Esophagus (tissue), 2 donors: ENCODE results near the gene NRCAM. TPM values are rescaled to one million over a fixed set of nuclear protein-coding genes. Genes with fewer than 3 reads are reported as not detected.

Source experiments
- H3K27ac ChIP-seq, 2 donors: one replicate each; pipeline ENCODE4 v1.5.1; 2013; ENCODE audit warnings: low read depth in 2 of 2, mild to moderate bottlenecking in 2 of 2, inconsistent platforms in 1 of 2, low read length in 1 of 2, moderate library complexity in 1 of 2
- H3K27me3 ChIP-seq, 2 donors: one replicate each; pipeline ENCODE4 v1.6.1; 2013; ENCODE audit warnings: low read length in 2 of 2, control low read depth in 1 of 2, mild to moderate bottlenecking in 1 of 2; ENCODE audit not compliant: insufficient read depth in 2 of 2, control insufficient read depth in 1 of 2
- H3K36me3 ChIP-seq, 2 donors: one replicate each; pipeline ENCODE4 v1.6.1; 2013; ENCODE audit warnings: low read length in 1 of 2; ENCODE audit not compliant: control insufficient read depth in 2 of 2, insufficient read depth in 2 of 2
- H3K4me1 ChIP-seq, 2 donors: one replicate each; pipeline ENCODE4 v1.6.1; 2013; ENCODE audit warnings: low read length in 1 of 2; ENCODE audit not compliant: control insufficient read depth in 2 of 2, insufficient read depth in 2 of 2
- H3K4me3 ChIP-seq, 2 donors: one replicate each; pipeline ENCODE4 v1.5.1; 2013; ENCODE audit warnings: low read length in 2 of 2, mild to moderate bottlenecking in 2 of 2, low read depth in 1 of 2, moderate library complexity in 1 of 2
- H3K9me3 ChIP-seq, 2 donors: one replicate each; pipeline ENCODE4 v1.6.1; 2013; ENCODE audit warnings: mild to moderate bottlenecking in 2 of 2, low read depth in 1 of 2, low read length in 1 of 2, moderate library complexity in 1 of 2; ENCODE audit not compliant: control insufficient read depth in 2 of 2, insufficient read depth in 1 of 2
- WGBS, 2 donors: extraction: QIAGEN DNeasy Blood & Tissue Kit; methylation state at CpG; one replicate each; pipeline ENCODE4 v1.1.7; 2013; 5-methylcytosine and 5-hydroxymethylcytosine counted together
- polyA plus RNA-seq, 2 donors: library from polyadenylated mRNA; stranded (reverse); fragments of 200-250 nt; gene quantifications; one replicate each; pipeline ENCODE4 v1.2.3, GENCODE V29; 2013
- donor health status: healthy with polysubstance abuse.
- donor health status: Bipolar disorder and iron deficiency.

NRCAM gene
- polyA plus RNA-seq, 2 donors = 0.35 to 0.96 TPM

DNA sequence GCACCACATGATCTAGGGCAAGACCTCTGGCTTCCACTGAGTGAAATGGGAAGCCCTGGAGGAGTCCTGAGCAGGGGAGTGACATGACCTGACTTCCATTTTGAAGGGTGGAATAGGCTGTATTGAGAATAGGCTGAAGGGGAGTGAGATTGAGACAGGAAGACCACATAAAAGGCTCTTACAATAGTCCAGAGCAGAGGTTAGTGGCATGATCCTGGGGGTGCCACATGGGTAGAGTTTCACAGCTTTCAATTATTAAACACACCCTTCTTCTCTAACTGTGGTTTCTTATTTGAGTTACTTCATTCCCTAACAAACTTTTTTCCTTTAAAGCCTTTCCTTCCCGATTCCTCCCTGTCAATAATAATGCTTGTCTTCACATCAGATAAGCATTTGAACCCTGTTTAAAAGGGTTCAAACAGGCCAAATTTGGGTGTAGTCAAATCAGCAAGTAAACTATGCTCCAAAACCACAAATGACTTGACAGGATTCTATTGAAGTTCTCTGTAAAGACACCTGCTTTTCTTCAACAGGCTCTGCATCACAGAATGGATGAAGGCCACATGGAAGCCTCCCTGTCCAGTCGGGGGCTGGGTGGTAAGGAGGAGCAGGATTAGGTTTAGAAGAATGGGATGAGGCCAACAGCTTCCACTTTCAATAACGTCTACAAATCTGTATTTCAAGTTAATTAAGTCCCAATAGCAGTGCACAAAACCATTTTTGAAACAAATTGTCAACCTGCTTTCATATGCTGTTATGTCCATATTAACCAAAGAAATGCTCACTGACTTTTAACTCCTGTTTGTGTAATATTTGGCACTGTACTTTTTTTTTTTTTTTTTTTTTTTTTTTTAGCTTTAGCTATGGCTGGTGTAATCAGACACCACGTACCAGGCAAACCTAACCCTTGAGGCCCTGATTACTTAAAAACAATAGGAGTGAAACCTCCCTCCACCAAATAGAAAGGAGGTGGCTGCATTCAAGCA lies 131.9 kb downstream of the NRCAM start:
- Histone ChIP-seq H3K27me3 (no peaks in the 10 kb centered on the region), H3K4me3 (no peak overlapping the region), H3K27ac (no peak overlapping the region), H3K4me1 (no peaks in the 10 kb centered on the region), H3K36me3 (no peaks in the 10 kb centered on the region), H3K9me3 (no peaks in the 10 kb centered on the region)
- 65% methylated on average over 4 of the region's 4 CpGs for WGBS, 2 donors

- Histone ChIP-seq H3K4me3 (no peak overlapping the region), H3K9me3 (no peaks in the 10 kb centered on the region), H3K27me3 (no peaks in the 10 kb centered on the region), H3K4me1 (no peaks in the 10 kb centered on the region), H3K36me3 (no peaks in the 10 kb centered on the region), H3K27ac (no peak overlapping the region)
- WGBS, 2 donors = 68 to 83% methylated on average over 4 of the region's 4 CpGs
Observed at GRCh38 chr7:108322925-108323832, 133.1 kb downstream of the NRCAM start.

- Histone ChIP-seq H3K9me3 (no peaks in the 10 kb centered on the region), H3K27me3 (no peaks in the 10 kb centered on the region), H3K4me3 (no peak overlapping the region), H3K4me1 (no peaks in the 10 kb centered on the region), H3K27ac (no peak overlapping the region), H3K36me3 (no peaks in the 10 kb centered on the region)
- WGBS, 2 donors = 50 to 54% methylated on average over 2 of the region's 2 CpGs
Observed at GRCh38 chr7:108322046-108322445, 134.2 kb downstream of the NRCAM start.

GRCh38 chr7:108321359-108321758 lies 134.9 kb downstream of the NRCAM start:
- WGBS, 2 donors = 82 to 88% methylated on average over 1 of the region's 1 CpG
- Histone ChIP-seq H3K4me1 (no peaks in the 10 kb centered on the region), H3K27ac (no peak overlapping the region)

DNA sequence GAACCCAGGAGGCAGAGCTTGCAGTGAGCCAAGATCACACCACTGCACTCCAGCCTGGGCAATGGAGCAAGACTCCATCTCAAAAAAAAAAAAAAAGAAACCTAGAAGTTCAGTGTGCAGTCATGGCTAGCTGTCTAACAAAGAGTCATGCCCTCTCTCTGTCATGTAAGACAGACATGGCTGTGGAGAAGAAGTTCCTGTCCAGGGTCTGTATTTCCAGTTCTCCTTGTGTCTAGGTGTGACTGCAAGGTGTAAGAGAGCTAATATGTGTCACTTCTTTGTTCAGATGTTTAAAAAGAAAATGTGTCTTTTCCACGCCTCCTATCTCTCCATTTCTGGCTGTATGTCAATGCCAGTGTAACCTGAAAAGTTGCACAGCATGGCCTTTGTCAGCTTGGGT lies 139.5 kb downstream of the NRCAM start:
- H3K27ac ChIP-seq = peak overlapping the region in 1 of 2 donors; percentile 56
- H3K27me3 ChIP-seq = no peaks in the 10 kb centered on the region
- 74 to 77% methylated on average over 1 of the region's 1 CpG for WGBS, 2 donors
- no peaks in the 10 kb centered on the region for H3K9me3 ChIP-seq
- H3K4me1 ChIP-seq = no peaks in the 10 kb centered on the region
- no peaks in the 10 kb centered on the region for H3K36me3 ChIP-seq
- no peak overlapping the region for H3K4me3 ChIP-seq

More at GRCh38 chr7:108321359-108321758, 134.9 kb downstream of the NRCAM start:
- Histone ChIP-seq H3K4me3 (no peak overlapping the region), H3K36me3 (no peaks in the 10 kb centered on the region), H3K9me3 (no peaks in the 10 kb centered on the region), H3K27me3 (no peaks in the 10 kb centered on the region)

DNA sequence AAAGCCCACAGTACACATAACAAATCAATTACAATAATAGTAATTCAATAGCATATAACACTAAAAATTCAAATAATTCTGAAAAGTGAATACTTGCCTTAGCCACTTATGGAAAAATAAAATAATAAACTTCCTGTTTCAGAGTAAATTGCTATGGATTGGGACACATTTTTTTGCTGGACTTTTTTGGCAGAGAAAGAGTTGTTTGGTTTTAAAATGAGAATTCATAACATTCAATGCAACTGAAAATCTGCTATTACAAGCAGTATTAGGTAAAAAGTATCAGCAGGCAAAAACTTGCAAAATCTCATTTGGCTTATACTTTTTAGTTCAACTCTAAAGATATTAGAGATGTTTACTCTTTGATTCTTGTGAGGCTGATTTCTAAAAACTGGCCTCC lies 141.7 kb downstream of the NRCAM start:
- H3K4me1 ChIP-seq = no peaks in the 10 kb centered on the region
- no peaks in the 10 kb centered on the region for H3K9me3 ChIP-seq

DNA sequence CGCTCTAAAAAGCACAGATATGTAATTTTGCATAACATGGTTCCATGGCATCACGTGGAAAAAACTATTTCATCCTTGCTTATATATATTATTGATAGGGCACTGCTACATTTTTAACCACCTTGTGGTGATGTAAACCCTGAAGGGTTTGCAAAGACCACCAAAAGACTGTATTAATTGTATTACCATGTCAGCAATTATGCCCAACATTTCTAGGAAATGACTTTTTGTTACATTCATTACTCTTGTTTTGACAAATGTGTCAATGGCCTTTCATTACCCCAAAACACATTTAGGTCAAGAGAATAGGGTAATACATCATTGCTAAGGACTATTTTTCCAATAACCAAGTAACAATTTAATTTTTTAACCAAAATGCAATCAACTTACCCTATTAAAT lies 142.2 kb downstream of the NRCAM start:
- Histone ChIP-seq H3K9me3 (no peaks in the 10 kb centered on the region), H3K27me3 (no peaks in the 10 kb centered on the region), H3K4me1 (no peaks in the 10 kb centered on the region), H3K4me3 (no peak overlapping the region), H3K36me3 (no peaks in the 10 kb centered on the region), H3K27ac (no peak overlapping the region)
- 90 to 92% methylated on average over 2 of the region's 2 CpGs for WGBS, 2 donors

More for the DNA sequence above, 141.7 kb downstream of the NRCAM start:
- no peaks in the 10 kb centered on the region for H3K27me3 ChIP-seq
- no peak overlapping the region for H3K27ac ChIP-seq
- no peak overlapping the region for H3K4me3 ChIP-seq
- H3K36me3 ChIP-seq = no peaks in the 10 kb centered on the region

- Histone ChIP-seq H3K4me3 (no peak overlapping the region), H3K9me3 (no peaks in the 10 kb centered on the region), H3K27me3 (no peaks in the 10 kb centered on the region), H3K4me1 (no peaks in the 10 kb centered on the region), H3K27ac (no peak overlapping the region), H3K36me3 (no peaks in the 10 kb centered on the region)
- WGBS, 2 donors = 48 to 51% methylated on average over 3 of the region's 3 CpGs
Observed at GRCh38 chr7:108313086-108313485, 143.2 kb downstream of the NRCAM start.

DNA sequence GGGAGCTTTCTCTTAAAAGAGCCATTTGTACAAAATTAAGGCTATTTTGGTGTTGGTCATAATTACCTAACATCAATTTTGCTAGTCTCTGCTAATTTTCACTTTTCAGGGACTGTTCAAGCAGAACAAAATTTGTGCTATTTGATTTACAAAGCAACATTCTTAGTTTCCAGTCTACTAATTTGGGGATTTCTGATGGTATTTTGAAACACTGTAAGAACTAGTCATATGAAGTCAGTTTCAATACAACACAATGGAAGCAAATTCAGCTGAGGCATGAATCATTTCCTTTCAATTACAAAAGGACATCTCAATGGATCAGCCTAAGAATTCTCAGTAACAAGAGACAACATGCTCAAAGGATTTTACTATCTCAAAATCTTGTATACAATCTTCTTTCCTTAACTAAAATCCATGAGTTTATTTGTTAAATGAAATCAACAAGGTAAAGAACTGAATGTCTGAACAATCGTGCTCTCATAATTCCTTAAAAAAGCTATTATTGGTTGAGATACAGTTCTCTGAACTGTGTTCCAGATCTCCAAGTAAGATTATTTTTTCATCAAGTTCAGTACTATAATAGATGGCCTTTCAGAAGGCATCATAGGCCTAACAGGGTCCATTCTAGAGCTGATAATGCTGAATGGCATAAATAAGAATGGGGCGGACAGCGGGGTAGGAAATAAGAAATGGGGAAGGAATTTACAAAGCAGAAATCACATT lies 144.6 kb downstream of the NRCAM start:
- Histone ChIP-seq H3K4me3 (no peak overlapping the region), H3K4me1 (peaks cover 0 to 2% of the 10 kb centered on the region in 2 donors), H3K36me3 (no peaks in the 10 kb centered on the region), H3K27me3 (no peaks in the 10 kb centered on the region), H3K9me3 (no peaks in the 10 kb centered on the region), H3K27ac (peak overlapping the region in 1 of 2 donors; percentile 80)
- WGBS, 2 donors = 84 to 87% methylated on average over 3 of the region's 3 CpGs
